Adrenal gland (tissue), 5 donors: Measurements from ENCODE around the gene ZNF467.

Source experiments
- CTCF ChIP-seq, 6 experiments: fragments of 450-650 bp in 4 of 6; fragments of 200-600 bp in 2 of 6; sonication (generic) in 1 of 6; IDR thresholded peaks; 1 replicate in 5 of 6; 2 replicates in 1 of 6; pipeline versions ENCODE4 v1.5.1 to v1.8.0; 2016 to 2021; ENCODE audit warnings: antibody characterized with exemption in 6 of 6, mild to moderate bottlenecking in 2 of 6, moderate library complexity in 1 of 6
- POLR2A ChIP-seq, 2 donors: fragments of 450-650 bp; IDR thresholded peaks; one replicate each; pipeline ENCODE4 v1.6.1; 2017; ENCODE audit warnings: antibody characterized with exemption in 2 of 2, mild to moderate bottlenecking in 2 of 2, moderate library complexity in 1 of 2
- donor health status: DM: no; HTN: no; CAD: no.

DNA sequence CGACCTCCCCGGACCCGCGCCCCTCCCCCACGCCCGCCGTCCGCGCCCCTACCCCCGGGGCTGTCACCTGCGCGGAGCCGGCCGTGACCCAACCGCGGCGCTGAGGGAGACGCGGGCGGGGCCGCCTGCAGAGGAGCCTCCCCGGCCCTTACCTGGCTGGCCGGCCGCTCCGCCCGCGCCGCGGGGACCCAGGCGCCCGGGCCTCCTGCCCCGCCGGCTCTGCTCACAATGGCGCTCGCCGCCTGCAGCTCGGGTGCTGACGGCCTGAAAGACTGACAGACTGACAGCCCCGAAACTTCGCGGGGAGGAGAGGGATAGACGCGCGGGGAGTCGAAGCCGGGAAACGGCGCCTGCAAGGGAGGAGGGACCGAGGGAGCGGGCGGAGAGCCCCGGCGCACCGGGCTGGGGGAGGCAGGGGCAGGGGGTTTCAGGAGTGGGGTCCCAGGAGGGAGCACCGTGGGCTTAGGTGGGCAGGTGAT, 393 bp downstream of the ZNF467 start:
- TF ChIP-seq POLR2A (IDR thresholded peaks at IDR 0.05), result no peak
- TF ChIP-seq CTCF (IDR thresholded peaks at IDR 0.05), result no peak
